HEK293T (cell line): Measurements from ENCODE around the gene OXGR1.

ENCODE experiments used
- BHLHE40 ChIP-seq: fragments of 450-650 bp; IDR thresholded peaks from 2 replicates; pipeline ENCODE4 v1.6.1; 2016; ENCODE audit warnings: mild to moderate bottlenecking, moderate library complexity, borderline replicate concordance
- ELF4 ChIP-seq: fragments of 450-650 bp; IDR thresholded peaks from 2 replicates; pipeline ENCODE4 v1.6.1; 2017; ENCODE audit warnings: antibody characterized with exemption
- FOXK2 ChIP-seq: fragments of 450-650 bp; IDR thresholded peaks from 2 replicates; pipeline ENCODE4 v1.6.1; 2016; ENCODE audit warnings: mild to moderate bottlenecking
- FOXM1 ChIP-seq: fragments of 450-650 bp; IDR thresholded peaks from 2 replicates; pipeline ENCODE4 v1.6.1; 2017; ENCODE audit warnings: mild to moderate bottlenecking, borderline replicate concordance
- LEF1 ChIP-seq: fragments of 450-650 bp; IDR thresholded peaks from 2 replicates; pipeline ENCODE4 v1.6.1; 2017; ENCODE audit warnings: mild to moderate bottlenecking, borderline replicate concordance
- NFRKB ChIP-seq: fragments of 450-650 bp; IDR thresholded peaks from 2 replicates; pipeline ENCODE4 v1.6.1; 2016; ENCODE audit warnings: mild to moderate bottlenecking, moderate library complexity
- SP1 ChIP-seq: fragments of 450-650 bp; IDR thresholded peaks from 2 replicates; pipeline ENCODE4 v1.6.1; 2017
- SUZ12 ChIP-seq: fragments of 450-650 bp; IDR thresholded peaks from 2 replicates; pipeline ENCODE4 v1.6.1; 2016; ENCODE audit warnings: mild to moderate bottlenecking
- ZNF384 ChIP-seq: fragments of 450-650 bp; IDR thresholded peaks from 2 replicates; pipeline ENCODE4 v1.6.1; 2016

DNA sequence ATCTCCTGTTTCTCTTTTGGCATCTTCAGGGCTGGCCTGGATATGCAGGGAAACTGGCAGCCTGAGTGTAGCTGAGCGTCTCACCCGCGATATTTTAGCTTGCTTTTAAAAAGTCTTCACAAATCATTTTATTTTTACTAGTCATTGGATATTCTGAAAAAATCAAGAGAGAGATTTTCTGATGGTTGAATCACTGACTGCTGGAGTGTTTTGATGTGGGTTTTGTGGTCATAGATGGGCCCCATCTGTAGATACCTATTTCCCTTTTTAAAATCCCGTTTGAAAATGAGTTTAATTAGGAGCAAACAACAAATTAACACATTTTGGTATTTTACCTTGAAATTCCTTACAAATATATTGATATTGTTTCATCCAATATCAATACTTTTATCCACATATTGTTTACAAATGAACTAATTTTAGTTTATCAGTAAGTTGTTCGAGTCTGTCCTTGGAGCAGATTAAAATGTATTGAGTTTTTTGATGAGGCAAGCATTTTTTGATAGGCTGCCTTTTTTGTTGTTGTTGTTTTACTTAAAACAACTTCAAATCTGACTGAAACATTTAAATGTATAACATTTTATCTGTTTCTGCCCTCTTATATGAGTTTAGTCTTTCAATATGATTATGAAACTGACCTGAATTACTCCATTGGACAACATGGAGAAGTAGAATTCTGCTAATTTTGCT lies 21.5 kb upstream of the OXGR1 start:
- TF ChIP-seq ZNF384 (no peak), SP1 (no peak), ELF4 (no peak), NFRKB (no peak), LEF1 (no peak), FOXM1 (no peak), BHLHE40 (no peak), FOXK2 (no peak), SUZ12 (no peak)
